HCT116 (cell line): ENCODE data around the gene DPH2. TPM values are rescaled to one million over a fixed set of nuclear protein-coding genes. Genes with fewer than 3 reads are reported as not detected.

Experiments
- ATAC-seq: fragments of 200-7000 bp; cut with Tn5 transposase; 2 replicates; pipeline ENCODE4 v1.9.1; 2020; ENCODE audit warnings: mild to moderate bottlenecking, moderate library complexity
- BruUV-seq: library from RNA; stranded (reverse); fragments of 400-500 nt; replicated peaks from 2 replicates; lab custom pipeline; 2021; lab: Mats Ljungman, UMichigan
- CTCF ChIA-PET: fragments of 300-600 bp; sonication (Branson Sonifier 250); formaldehyde crosslinking; loops from one replicate; lab custom pipeline; 2021; ENCODE audit warnings: antibody characterized with exemption; lab: Charles Lee
- POLR2A ChIA-PET: fragments of 300-600, 350-600 bp; sonication (Branson Sonifier 250); formaldehyde crosslinking; loops from one replicate; lab custom pipeline; 2021; ENCODE audit warnings: antibody characterized with exemption; lab: Charles Lee
- RAD21 ChIA-PET, 2 experiments: fragments of 300-600 bp; sonication (Branson Sonifier 250); formaldehyde crosslinking; loops; one replicate each; lab custom pipeline; 2023; ENCODE audit warnings: low total read pairs in 2 of 2; ENCODE audit not compliant: uncharacterized antibody in 2 of 2, unreplicated experiment in 2 of 2, low non-redundant PET in 1 of 2; lab: Charles Lee
- DNase-seq: peaks from one replicate; pipeline ENCODE4 v3.0.0-alpha.2; 2010; ENCODE audit warnings: low read depth, low spot score
- H2AFZ ChIP-seq: fragments of 200-600 bp; shearing (Covaris generic), sonication (generic); 2 replicates; pipeline ENCODE4 v1.6.1; 2017; ENCODE audit warnings: low read depth, mixed run types, mixed read lengths, antibody characterized with exemption, low read length; ENCODE audit not compliant: poor library complexity, severe bottlenecking
- H3K27ac ChIP-seq: 2 replicates; pipeline ENCODE4 v1.5.1; 2012; ENCODE audit warnings: low read depth, low read length
- H3K27me3 ChIP-seq: fragments of 200-600 bp; sonication (generic); 2 replicates; pipeline ENCODE4 v1.6.1; 2016; ENCODE audit warnings: mixed run types, low read length, mixed read lengths; ENCODE audit not compliant: insufficient read depth
- H3K36me3 ChIP-seq, 2 experiments: fragments of 200-500 bp in 1 of 2; fragments of 200-600 bp in 1 of 2; sonication (Bioruptor generic) in 1 of 2; sonication (generic) in 1 of 2; 2 replicates each; pipeline versions ENCODE4 v1.5.1 to v1.6.1; 2014 to 2016; ENCODE audit warnings: low read length in 2 of 2, inconsistent platforms in 1 of 2, mixed read lengths in 1 of 2, mixed run types in 1 of 2; ENCODE audit not compliant: insufficient read depth in 2 of 2, control insufficient read depth in 1 of 2
- H3K4me1 ChIP-seq, 2 experiments: fragments of 200-600 bp in 1 of 2; sonication (generic) in 1 of 2; 2 replicates each; pipeline versions ENCODE4 v1.5.1 to v1.6.1; 2012 to 2017; ENCODE audit warnings: low read length in 2 of 2, inconsistent platforms in 1 of 2, mild to moderate bottlenecking in 1 of 2, mixed read lengths in 1 of 2, mixed run types in 1 of 2, moderate library complexity in 1 of 2; ENCODE audit not compliant: insufficient read depth in 2 of 2, control insufficient read depth in 1 of 2
- H3K4me2 ChIP-seq: fragments of 200-600 bp; sonication (generic); 2 replicates; pipeline ENCODE4 v1.6.1; 2017; ENCODE audit warnings: mixed run types, low read length, mixed read lengths
- H3K4me3 ChIP-seq, 2 experiments: fragments of 200-600 bp in 1 of 2; sonication (generic) in 1 of 2; replicated peaks in 1 of 2; 2 replicates each; pipeline ENCODE4 v1.5.1; 2011 to 2016; ENCODE audit warnings: low read length in 2 of 2, control low read depth in 1 of 2, low read depth in 1 of 2, mild to moderate bottlenecking in 1 of 2, mixed read lengths in 1 of 2, mixed run types in 1 of 2
- H3K79me2 ChIP-seq: fragments of 200-600 bp; sonication (generic); 2 replicates; pipeline ENCODE4 v1.6.1; 2017; ENCODE audit warnings: mild to moderate bottlenecking, mixed run types, low read length, moderate library complexity, mixed read lengths; ENCODE audit not compliant: insufficient read depth
- H3K9ac ChIP-seq: fragments of 200-600 bp; sonication (generic); 2 replicates; pipeline ENCODE4 v1.6.1; 2016; ENCODE audit warnings: low read length, mixed read lengths
- H3K9me2 ChIP-seq: fragments of 200-600 bp; sonication (generic), shearing (Covaris generic); 2 replicates; pipeline ENCODE4 v1.6.1; 2017; ENCODE audit warnings: mixed run types, mild to moderate bottlenecking, moderate library complexity; ENCODE audit not compliant: insufficient read depth
- H3K9me3 ChIP-seq, 2 experiments: fragments of 200-500 bp in 1 of 2; fragments of 200-600 bp in 1 of 2; sonication (Bioruptor generic) in 1 of 2; sonication (generic) in 1 of 2; 2 replicates each; pipeline ENCODE4 v1.6.1; 2014 to 2017; ENCODE audit warnings: low read length in 2 of 2, mixed read lengths in 2 of 2, inconsistent platforms in 1 of 2, low read depth in 1 of 2, mild to moderate bottlenecking in 1 of 2, mixed run types in 1 of 2, moderate library complexity in 1 of 2; ENCODE audit not compliant: control insufficient read depth in 1 of 2, insufficient read depth in 1 of 2
- H4K20me1 ChIP-seq: fragments of 200-600 bp; sonication (generic), shearing (Covaris generic); 2 replicates; pipeline ENCODE4 v1.6.1; 2017; ENCODE audit warnings: mixed run types, mild to moderate bottlenecking, moderate library complexity; ENCODE audit not compliant: insufficient read depth
- CBX3 ChIP-seq: IDR thresholded peaks from 2 replicates; pipeline ENCODE4 v1.6.1; 2012; ENCODE audit warnings: low read depth
- CTCF ChIP-seq, 3 experiments: fragments of 200-600 bp in 1 of 3; sonication (generic) in 1 of 3; IDR thresholded peaks in 2 of 3; conservative IDR thresholded peaks in 1 of 3; 2 replicates each; pipeline ENCODE4 v1.5.1; 2012 to 2017; ENCODE audit warnings: low read depth in 2 of 3, low read length in 2 of 3, antibody characterized with exemption in 1 of 3, borderline replicate concordance in 1 of 3, control low read depth in 1 of 3, mild to moderate bottlenecking in 1 of 3, mixed read lengths in 1 of 3, mixed run types in 1 of 3, moderate library complexity in 1 of 3; ENCODE audit not compliant: insufficient read depth in 1 of 3
- EGR1 ChIP-seq: IDR thresholded peaks from 2 replicates; pipeline ENCODE4 v1.6.1; 2012; ENCODE audit warnings: low read depth
- ELF1 ChIP-seq: IDR thresholded peaks from 2 replicates; pipeline ENCODE4 v1.6.1; 2012; ENCODE audit warnings: low read depth, borderline replicate concordance
- JUND ChIP-seq: IDR thresholded peaks from 2 replicates; pipeline ENCODE4 v1.6.1; 2012
- MAX ChIP-seq: IDR thresholded peaks from 2 replicates; pipeline ENCODE4 v1.6.1; 2012
- POLR2AphosphoS5 ChIP-seq: IDR thresholded peaks from 2 replicates; pipeline ENCODE4 v1.6.1; 2011; ENCODE audit warnings: mild to moderate bottlenecking, low read depth, low read length, moderate library complexity
- REST ChIP-seq: IDR thresholded peaks from 2 replicates; pipeline ENCODE4 v1.6.1; 2012; ENCODE audit warnings: low read depth
- SIN3A ChIP-seq: IDR thresholded peaks from 2 replicates; pipeline ENCODE4 v1.6.1; 2012; ENCODE audit warnings: low read depth
- SP1 ChIP-seq: IDR thresholded peaks from 2 replicates; pipeline ENCODE4 v1.6.1; 2012; ENCODE audit warnings: low read depth
- SRF ChIP-seq: IDR thresholded peaks from 2 replicates; pipeline ENCODE4 v1.6.1; 2012; ENCODE audit warnings: low read depth
- ZNF274 ChIP-seq: fragments of 200-500 bp; sonication (Bioruptor generic); IDR thresholded peaks from 2 replicates; pipeline ENCODE4 v1.6.1; 2014; ENCODE audit warnings: mild to moderate bottlenecking, low read depth, low read length, inconsistent platforms
- intact Hi-C: fragments of 100-400 bp; cut with micrococcal nuclease; formaldehyde crosslinking; loops from 2 replicates; pipeline ENCODE4 v1.10.0; 2022
- total RNA-seq: library from RNA; stranded (reverse); gene quantifications from one replicate; pipeline ENCODE4 v1.2.1, GENCODE V29; 2021; ENCODE audit not compliant: unreplicated experiment

DPH2 gene
- total RNA-seq, 1 experiment from 2014 or later, result 53.2 TPM

- H3K9me3 ChIP-seq, result no peaks in the 10 kb centered on the region
- ATAC-seq (peak; percentile 46), DNase-seq (no peak)
- H3K4me3 ChIP-seq, result no peak overlapping the region
- CTCF ChIA-PET, result interaction anchor here (1.4 to 2.1 kb wide), 2 partner anchors 9 to 14 kb away, joined by 7 to 17 read pairs; no protein-coding TSS in a partner anchor
- POLR2A ChIA-PET, result interaction anchor here (0.6 to 1.1 kb wide), 2 partner anchors 11 to 20 kb away, joined by 3 read pairs; no protein-coding TSS in a partner anchor
- TF ChIP-seq MAX (no peak), CTCF (IDR thresholded peaks at IDR 0.05 in 2 of 3, conservative IDR thresholded peaks at IDR 0.05 in 1 of 3; ENCODE audit: borderline replicate concordance in 1 of 3, insufficient read depth in 1 of 3, low read depth in 2 of 3, low read length in 2 of 3) (peak in 1 of 3 experiments; percentile 31; a peak in 1 of 6 replicates)
- RAD21 ChIA-PET, result interaction anchor here in 1 of 2 experiments (1.7 kb wide), 1 partner anchor 14 kb away, joined by 4 read pairs; no protein-coding TSS in a partner anchor
- no peak overlapping the region for H2AFZ ChIP-seq
- H3K4me1 ChIP-seq, result peaks cover 10 to 68% of the 10 kb centered on the region in 2 experiments
- H3K9me2 ChIP-seq, result peaks cover 3% of the 10 kb centered on the region; the same call in 1 of the 2 replicates
- intact Hi-C loops, result no loop called here
- no peaks in the 10 kb centered on the region for H3K36me3 ChIP-seq
- H3K27me3 ChIP-seq, result no peaks in the 10 kb centered on the region
- H3K79me2 ChIP-seq, result no peaks in the 10 kb centered on the region
- peak overlapping the region; percentile 43 for H3K4me2 ChIP-seq
- no TSS peak for BruUV-seq
- peak overlapping the region; percentile 44; the same call in 1 of the 2 replicates for H3K27ac ChIP-seq
- peak overlapping the region; percentile 48 for H3K9ac ChIP-seq
- no peaks in the 10 kb centered on the region for H4K20me1 ChIP-seq
Measured at GRCh38 chr1:43921022-43921421, 48.8 kb upstream of the DPH2 start.

GRCh38 chr1:43924516-43924915 is 45.3 kb upstream of the DPH2 start:
- intact Hi-C loops, result no loop called here
- no peak overlapping the region for H3K27ac ChIP-seq
- no peak for DNase-seq
- TF ChIP-seq EGR1, result no peak
- TF ChIP-seq JUND, result no peak
- no peak for TF ChIP-seq SIN3A
- no peak for TF ChIP-seq REST
- TF ChIP-seq CBX3, result no peak
- no peak for TF ChIP-seq ELF1
- no peak for TF ChIP-seq ZNF274
- no peak for TF ChIP-seq SRF
- no peak for TF ChIP-seq MAX
- no peak for TF ChIP-seq SP1
- TF ChIP-seq POLR2AphosphoS5, result no peak

More at GRCh38 chr1:43924516-43924915, 45.3 kb upstream of the DPH2 start:
- RAD21 ChIA-PET, result no interaction called here
- Histone ChIP-seq H3K79me2 (no peaks in the 10 kb centered on the region), H2AFZ (no peak overlapping the region), H3K36me3 (no peaks in the 10 kb centered on the region), H3K4me3 (no peak overlapping the region), H3K9me2 (no peaks in the 10 kb centered on the region), H3K4me1 (peaks cover 16 to 94% of the 10 kb centered on the region in 2 experiments), H4K20me1 (no peaks in the 10 kb centered on the region), H3K9ac (no peak overlapping the region), H3K4me2 (peak overlapping the region; percentile 21), H3K9me3 (no peaks in the 10 kb centered on the region), H3K27me3 (no peaks in the 10 kb centered on the region)
- POLR2A ChIA-PET, result no interaction called here
- CTCF ChIA-PET, result interaction anchor here (1.1 to 2.8 kb wide), 2 partner anchors 10 to 161 kb away, joined by 4 to 12 read pairs; no protein-coding TSS in a partner anchor
- BruUV-seq, result no TSS peak
- ATAC-seq, result no peak
